WTC11 (cell line): ENCODE data around the gene OAF.

Experiments
- CBFB ChIP-seq: sonication (generic); formaldehyde crosslinking; IDR thresholded peaks from 2 replicates; pipeline ENCODE4 v1.8.1; 2022; ENCODE audit warnings: mild to moderate bottlenecking, low read depth, missing genetic modification reagents
- E2F1 ChIP-seq: sonication (generic); formaldehyde crosslinking; IDR thresholded peaks from 2 replicates; pipeline ENCODE4 v1.8.0; 2022; ENCODE audit warnings: mild to moderate bottlenecking, missing genetic modification reagents
- ESRRA ChIP-seq: sonication (generic); formaldehyde crosslinking; IDR thresholded peaks from 2 replicates; pipeline ENCODE4 v1.8.1; 2022; ENCODE audit warnings: mild to moderate bottlenecking, missing genetic modification reagents, borderline replicate concordance
- FOXK1 ChIP-seq: sonication (generic); formaldehyde crosslinking; IDR thresholded peaks from 2 replicates; pipeline ENCODE4 v1.8.0; 2022; ENCODE audit warnings: mild to moderate bottlenecking, moderate library complexity, missing genetic modification reagents
- JUN ChIP-seq: sonication (generic); formaldehyde crosslinking; IDR thresholded peaks from 2 replicates; pipeline ENCODE4 v1.8.0; 2023; ENCODE audit warnings: mild to moderate bottlenecking, missing genetic modification reagents
- PREB ChIP-seq: sonication (generic); formaldehyde crosslinking; IDR thresholded peaks from 2 replicates; pipeline ENCODE4 v1.8.1; 2022; ENCODE audit warnings: mild to moderate bottlenecking, missing genetic modification reagents, moderate library complexity, borderline replicate concordance
- SP1 ChIP-seq: sonication (generic); formaldehyde crosslinking; conservative IDR thresholded peaks from 2 replicates; pipeline ENCODE4 v1.8.1; 2022; ENCODE audit warnings: missing genetic modification reagents
- ZNF232 ChIP-seq: sonication (generic); formaldehyde crosslinking; IDR thresholded peaks from 2 replicates; pipeline ENCODE4 v1.8.0; 2022; ENCODE audit warnings: mild to moderate bottlenecking, missing genetic modification reagents
- TF ChIP-seq, protein P1 (sequence below): fragments of 200-600 bp; IDR thresholded peaks from 2 replicates; pipeline ENCODE4 v1.8.0; 2022; ENCODE audit warnings: antibody characterized with exemption

GRCh38 chr11:120228794-120229384, 18.1 kb downstream of the OAF start:
- TF ChIP-seq, protein P1, sequence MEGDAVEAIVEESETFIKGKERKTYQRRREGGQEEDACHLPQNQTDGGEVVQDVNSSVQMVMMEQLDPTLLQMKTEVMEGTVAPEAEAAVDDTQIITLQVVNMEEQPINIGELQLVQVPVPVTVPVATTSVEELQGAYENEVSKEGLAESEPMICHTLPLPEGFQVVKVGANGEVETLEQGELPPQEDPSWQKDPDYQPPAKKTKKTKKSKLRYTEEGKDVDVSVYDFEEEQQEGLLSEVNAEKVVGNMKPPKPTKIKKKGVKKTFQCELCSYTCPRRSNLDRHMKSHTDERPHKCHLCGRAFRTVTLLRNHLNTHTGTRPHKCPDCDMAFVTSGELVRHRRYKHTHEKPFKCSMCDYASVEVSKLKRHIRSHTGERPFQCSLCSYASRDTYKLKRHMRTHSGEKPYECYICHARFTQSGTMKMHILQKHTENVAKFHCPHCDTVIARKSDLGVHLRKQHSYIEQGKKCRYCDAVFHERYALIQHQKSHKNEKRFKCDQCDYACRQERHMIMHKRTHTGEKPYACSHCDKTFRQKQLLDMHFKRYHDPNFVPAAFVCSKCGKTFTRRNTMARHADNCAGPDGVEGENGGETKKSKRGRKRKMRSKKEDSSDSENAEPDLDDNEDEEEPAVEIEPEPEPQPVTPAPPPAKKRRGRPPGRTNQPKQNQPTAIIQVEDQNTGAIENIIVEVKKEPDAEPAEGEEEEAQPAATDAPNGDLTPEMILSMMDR: no peak
- TF ChIP-seq FOXK1 (CRISPR knock-in tag) (no peak), CBFB (no peak), JUN (CRISPR knock-in tag) (no peak), SP1 (CRISPR knock-in tag) (no peak), E2F1 (CRISPR knock-in tag) (no peak), PREB (no peak), ZNF232 (CRISPR knock-in tag) (no peak), ESRRA (CRISPR knock-in tag) (no peak)
